ELR (cell line): ENCODE measurements around the gene AAMP.

ENCODE experiments used
- DNase-seq: peaks from one replicate; pipeline ENCODE4 v3.0.0-alpha.2; 2015; ENCODE audit warnings: low read depth

The AAMP gene

GRCh38 chr2:218293715-218294429, 23.9 kb upstream of the AAMP start:
- DNase-seq: no peak

GRCh38 chr2:218292048-218293014, 22.4 kb upstream of the AAMP start, which contains the start of gene TMBIM1:
TSS of gene TMBIM1 (minus strand) at chr2:218292503. CDS start at chr2:218282141, 10,362 bp downstream.
- DNase-seq: peak; percentile 82

- peak; percentile 36 for DNase-seq
These were observed 21.5 kb upstream of the AAMP start for GRCh38 chr2:218291318-218292047.

GRCh38 chr2:218290316-218291261, 20.7 kb upstream of the AAMP start:
- DNase-seq: no peak

- DNase-seq: no peak
These were observed 19.8 kb upstream of the AAMP start for GRCh38 chr2:218289639-218290315.

GRCh38 chr2:218286570-218287459, 16.9 kb upstream of the AAMP start:
- DNase-seq: peak; percentile 97

GRCh38 chr2:218285604-218286003, 15.7 kb upstream of the AAMP start:
- DNase-seq: no peak

- peak; percentile 87 for DNase-seq
These were observed 14.3 kb upstream of the AAMP start for GRCh38 chr2:218284106-218284811.

- no peak for DNase-seq
These were observed 12.4 kb upstream of the AAMP start for GRCh38 chr2:218282173-218282991.

- DNase-seq: no peak
These were observed 11.5 kb upstream of the AAMP start for GRCh38 chr2:218281449-218281848.

- DNase-seq: no peak
These were observed 10.4 kb upstream of the AAMP start for GRCh38 chr2:218280260-218280870.

- no peak for DNase-seq
These were observed 8.8 kb upstream of the AAMP start for GRCh38 chr2:218278531-218279360.

GRCh38 chr2:218277921-218278320, 8.0 kb upstream of the AAMP start:
- no peak for DNase-seq

- no peak for DNase-seq
These were observed 7.2 kb upstream of the AAMP start for GRCh38 chr2:218276986-218277755.

GRCh38 chr2:218275371-218276072, 5.6 kb upstream of the AAMP start:
- DNase-seq: no peak
